HepG2 (cell line): ENCODE results near the gene LHPP. TPM values are rescaled to one million over a fixed set of nuclear protein-coding genes. Genes with fewer than 3 reads are reported as not detected.

Source experiments
- ATAC-seq: fragments of 200-7000 bp; cut with Tn5 transposase; 3 replicates; pipeline ENCODE4 v1.9.1; 2020; ENCODE audit warnings: mild to moderate bottlenecking, moderate library complexity
- BruUV-seq: library from RNA; stranded (reverse); fragments of 400-500 nt; replicated peaks from 2 replicates; lab custom pipeline; 2021; lab: Mats Ljungman, UMichigan
- CTCF ChIA-PET: fragments of 300-600 bp; formaldehyde crosslinking; extraction: SDS; loops from one replicate; lab custom pipeline; 2021; ENCODE audit warnings: low total read pairs, inconsistent platforms, low intra/inter-chr PET ratio; lab: Yijun Ruan, JAX
- POLR2A ChIA-PET: fragments of 350-600 bp; sonication (Branson Sonifier 250); formaldehyde crosslinking; loops from one replicate; lab custom pipeline; 2020; ENCODE audit warnings: antibody characterized with exemption, inconsistent platforms; lab: Yijun Ruan, JAX
- DNase-seq: peaks from one replicate; pipeline ENCODE4 v3.0.0-alpha.2; 2015; ENCODE audit warnings: low spot score
- FAIRE-seq: peaks from 3 replicates; lab custom pipeline; 2011; peaks lifted over from hg19 to GRCh38; lab: Jason Lieb, UNC
- H2AFZ ChIP-seq: one replicate; pipeline ENCODE4 v1.6.1; 2011; ENCODE audit warnings: low read length, inconsistent platforms
- H3K27ac ChIP-seq: fragments of 300-600 bp; 3 replicates; pipeline ENCODE4 v1.8.0; 2011; ENCODE audit warnings: mixed run types, mild to moderate bottlenecking, mixed read lengths, low read length, inconsistent platforms; ENCODE audit not compliant: insufficient read depth; ENCODE audit errors: extremely low read length
- H3K27me3 ChIP-seq, 2 experiments: fragments of 200-600 bp in 1 of 2; 2 replicates in 1 of 2; 3 replicates in 1 of 2; pipeline versions ENCODE4 v1.6.0 to v1.8.0; 2011; ENCODE audit warnings: low read length in 2 of 2, mild to moderate bottlenecking in 2 of 2, moderate library complexity in 2 of 2, inconsistent platforms in 1 of 2; ENCODE audit not compliant: insufficient read depth in 2 of 2, control insufficient read depth in 1 of 2
- H3K36me3 ChIP-seq, 2 experiments: fragments of 200-600 bp in 1 of 2; replicated peaks in 1 of 2; 2 replicates in 1 of 2; 3 replicates in 1 of 2; pipeline versions ENCODE4 v1.5.1 to v1.8.0; 2011; ENCODE audit warnings: low read length in 2 of 2, inconsistent platforms in 1 of 2; ENCODE audit not compliant: insufficient read depth in 2 of 2, control insufficient read depth in 1 of 2
- H3K4me1 ChIP-seq: 2 replicates; pipeline ENCODE4 v1.5.1; 2012; ENCODE audit warnings: low read length, inconsistent platforms; ENCODE audit not compliant: insufficient read depth
- H3K4me2 ChIP-seq: 2 replicates; pipeline ENCODE4 v1.6.0; 2011; ENCODE audit warnings: low read depth, low read length, inconsistent platforms
- H3K4me3 ChIP-seq, 3 experiments: fragments of 200-600 bp in 1 of 3; sonication (generic), shearing (Covaris generic) in 1 of 3; replicated peaks in 1 of 3; 2 replicates each; pipeline ENCODE4 v1.5.1; 2011 to 2016; ENCODE audit warnings: low read length in 3 of 3, inconsistent platforms in 2 of 3, low read depth in 2 of 3, mild to moderate bottlenecking in 2 of 3, control low read depth in 1 of 3, mixed read lengths in 1 of 3; ENCODE audit not compliant: insufficient read depth in 1 of 3
- H3K79me2 ChIP-seq: one replicate; pipeline ENCODE4 v1.6.1; 2011; ENCODE audit warnings: low read length, inconsistent platforms; ENCODE audit not compliant: insufficient read depth
- H3K9ac ChIP-seq: 2 replicates; pipeline ENCODE4 v1.6.0; 2011; ENCODE audit warnings: mild to moderate bottlenecking, low read depth, low read length, inconsistent platforms; ENCODE audit not compliant: insufficient read depth
- H3K9me3 ChIP-seq: 2 replicates; pipeline ENCODE4 v1.5.1; 2012; ENCODE audit warnings: mild to moderate bottlenecking, low read length
- H4K20me1 ChIP-seq: 2 replicates; pipeline ENCODE4 v1.6.0; 2011; ENCODE audit warnings: inconsistent platforms, mild to moderate bottlenecking, low read length, moderate library complexity; ENCODE audit not compliant: insufficient read depth
- FOXC1 ChIP-seq: sonication (generic); formaldehyde crosslinking; IDR thresholded peaks from 2 replicates; pipeline ENCODE4 v1.8.0; 2022; ENCODE audit warnings: mild to moderate bottlenecking, missing genetic modification reagents, borderline replicate concordance
- FOXP4 ChIP-seq: sonication (generic); formaldehyde crosslinking; IDR thresholded peaks from 2 replicates; pipeline ENCODE4 v1.4.0; 2020; ENCODE audit warnings: missing genetic modification reagents
- GATAD1 ChIP-seq: IDR thresholded peaks from 2 replicates; pipeline ENCODE4 v1.6.1; 2016; ENCODE audit warnings: missing genetic modification reagents, missing compliant biosample characterization
- GFI1 ChIP-seq: sonication (generic); formaldehyde crosslinking; IDR thresholded peaks from 2 replicates; pipeline ENCODE4 v1.5.0; 2020; ENCODE audit warnings: missing genetic modification reagents, mild to moderate bottlenecking, borderline replicate concordance
- HDAC6 ChIP-seq: fragments of 200-600 bp; sonication (generic); IDR thresholded peaks from 2 replicates; pipeline ENCODE4 v1.7.0; 2017; ENCODE audit warnings: mild to moderate bottlenecking, antibody characterized with exemption, low read length, low read depth
- HMGXB4 ChIP-seq, 2 experiments: sonication (generic) in 1 of 2; formaldehyde crosslinking in 1 of 2; IDR thresholded peaks; 2 replicates each; pipeline versions ENCODE4 v1.4.0 to v1.6.1; 2018 to 2020; ENCODE audit warnings: missing genetic modification reagents in 2 of 2, borderline replicate concordance in 1 of 2, low read depth in 1 of 2, mild to moderate bottlenecking in 1 of 2, missing biosample characterization in 1 of 2
- POLR2G ChIP-seq: fragments of 200-400 bp; formaldehyde crosslinking; IDR thresholded peaks from 2 replicates; pipeline ENCODE4 v1.6.1; 2018; ENCODE audit warnings: mild to moderate bottlenecking, low read depth, low read length, moderate library complexity
- ZFP91 ChIP-seq: sonication (generic); formaldehyde crosslinking; IDR thresholded peaks from 2 replicates; pipeline ENCODE4 v1.9.0; 2022; ENCODE audit warnings: missing genetic modification reagents, mild to moderate bottlenecking, borderline replicate concordance
- ZFY ChIP-seq: sonication (generic); formaldehyde crosslinking; IDR thresholded peaks from 2 replicates; pipeline ENCODE4 v1.4.0; 2020; ENCODE audit warnings: missing genetic modification reagents
- ZNF333 ChIP-seq: sonication (generic); formaldehyde crosslinking; IDR thresholded peaks from 2 replicates; pipeline ENCODE4 v1.4.0; 2020; ENCODE audit warnings: mild to moderate bottlenecking, missing genetic modification reagents, borderline replicate concordance
- ZNF414 ChIP-seq: sonication (generic); formaldehyde crosslinking; IDR thresholded peaks from 2 replicates; pipeline ENCODE4 v1.5.0; 2020; ENCODE audit warnings: missing genetic modification reagents
- ZNF451 ChIP-seq: sonication (generic); formaldehyde crosslinking; IDR thresholded peaks from 2 replicates; pipeline ENCODE4 v1.5.0; 2020; ENCODE audit warnings: mild to moderate bottlenecking, missing genetic modification reagents
- ZNF546 ChIP-seq: sonication (generic); formaldehyde crosslinking; conservative IDR thresholded peaks from 2 replicates; pipeline ENCODE4 v1.8.1; 2023; ENCODE audit warnings: mild to moderate bottlenecking, missing genetic modification reagents
- ZNF576 ChIP-seq: sonication (generic); formaldehyde crosslinking; IDR thresholded peaks from 2 replicates; pipeline ENCODE4 v1.4.0; 2020; ENCODE audit warnings: mild to moderate bottlenecking, missing genetic modification reagents
- WGBS: methylation state at CpG from one replicate; pipeline ENCODE4 v1.1.6; 2017; ENCODE audit warnings: low lambda C conversion rate; 5-methylcytosine and 5-hydroxymethylcytosine counted together
- in situ Hi-C: cut with HindIII; loops from 2 replicates; pipeline ENCODE4 v1.10.0; 2017; ENCODE audit warnings: low pct_unique_long_range_greater_than_20kb; ENCODE audit not compliant: extremely low pct_ligation_motif_present
- intact Hi-C: fragments of 100-400 bp; cut with micrococcal nuclease; formaldehyde crosslinking; loops from one replicate; pipeline ENCODE4 v1.10.0; 2022; ENCODE audit not compliant: unreplicated experiment
- polyA plus RNA-seq, 8 experiments: library from polyadenylated mRNA; depleted of rRNA in 3 of 8; stranded (reverse) in 7 of 8; unstranded in 1 of 8; fragments of >200 nt; fragmentation: Illumina TruSeq in 4 of 8; extraction: Trizol in 4 of 8; gene quantifications; 2 replicates each; pipeline versions ENCODE4 v1.2.1 to v1.2.3, GENCODE V29; 2011 to 2016; ENCODE audit warnings: low read depth in 4 of 8, missing spikeins in 1 of 8, mixed read lengths in 1 of 8; ENCODE audit not compliant: insufficient read depth in 1 of 8
- total RNA-seq, 5 experiments: library from RNA; depleted of rRNA; stranded (reverse); fragments of >200 nt; fragmentation: Illumina TruSeq; extraction: Trizol; gene quantifications; 2 replicates each; pipeline ENCODE4 v1.2.3, GENCODE V29; 2016; ENCODE audit warnings: low read depth in 1 of 5

Gene LHPP
- total and polyA plus RNA-seq, 2 of the 13 experiments (the other 11 are each of a cell fraction or from before 2014, with no cell fraction given): 5.2 to 13.1 TPM

GRCh38 chr10:124605856-124606812, 144.5 kb downstream of the LHPP start:
- Histone ChIP-seq H3K4me3 (peak overlapping the region; percentile 56 to 79 (median 60)), H3K27ac (peak overlapping the region; percentile 72), H3K9me3 (no peaks in the 10 kb centered on the region), H3K27me3 (no peaks in the 10 kb centered on the region), H3K4me1 (peaks cover 49% of the 10 kb centered on the region), H2AFZ (peak overlapping the region; percentile 44), H3K9ac (peak overlapping the region; percentile 77), H3K36me3 (no peaks in the 10 kb centered on the region), H3K79me2 (no peaks in the 10 kb centered on the region), H3K4me2 (peak overlapping the region; percentile 96), H4K20me1 (no peaks in the 10 kb centered on the region)
- ChIA-PET CTCF (no interaction called here), POLR2A (interaction anchor here (1.0 to 2.5 kb wide), 5 partner anchors 9 to 135 kb away, joined by 4 to 12 read pairs (median 5); no protein-coding TSS in a partner anchor)
- in situ Hi-C loops: no loop called here
- DNase-seq (peak; percentile 77), FAIRE-seq (peak; percentile 90), ATAC-seq (peak; percentile 85)
- 5% methylated on average over 14 of the region's 31 CpGs for WGBS
- intact Hi-C loops: loop anchor here (2.0 to 5.0 kb wide), 2 partner anchors 65 to 136 kb away; partner anchors contain the start of gene FAM53B
- TSS peak; percentile 86 for BruUV-seq
- TF ChIP-seq GFI1 (CRISPR knock-in tag) (no peak), HDAC6 (no peak), ZFP91 (CRISPR knock-in tag) (peak; percentile 62; the same call in 1 of the 2 replicates), GATAD1 (CRISPR knock-in tag) (peak; percentile 40; the same call in 1 of the 2 replicates), FOXP4 (CRISPR knock-in tag) (peak; percentile 16; the same call in 1 of the 2 replicates), HMGXB4 (CRISPR knock-in tag; IDR thresholded peaks at IDR 0.05; ENCODE audit: borderline replicate concordance in 1 of 2, low read depth in 1 of 2) (0 out of 4 replicates have a peak, but pooled peaks of 1 of the 2 experiments have one; percentile 57), FOXC1 (0 out of 2 replicates have a peak, but pooled peaks have one; percentile 34), ZNF546 (peak; percentile 58; the same call in 1 of the 2 replicates), POLR2G (peak; percentile 65), ZNF333 (CRISPR knock-in tag) (0 out of 2 replicates have a peak, but pooled peaks have one; percentile 48), ZNF414 (CRISPR knock-in tag) (peak; percentile 27; the same call in 1 of the 2 replicates), ZFY (CRISPR knock-in tag) (peak; percentile 81), ZNF451 (CRISPR knock-in tag) (0 out of 2 replicates have a peak, but pooled peaks have one; percentile 51), ZNF576 (CRISPR knock-in tag) (no peak)
